Activated T-cell treated with anti-CD3 and anti-CD28 coated beads for 24 hours (primary cell): ENCODE measurements around the gene NUAK1.

Experiments used
- DNase-seq: peaks from one replicate; pipeline ENCODE4 v3.0.0-alpha.2; 2020; ENCODE audit warnings: low read depth

NUAK1 gene

GRCh38 chr12:106138633-106139421 is at the start of gene NUAK1:
Gene NUAK1, minus strand, starts transcription at chr12:106138954. Its CDS starts 301 bp downstream, at chr12:106138653.
- DNase-seq = no peak

- DNase-seq = no peak
Observed at GRCh38 chr12:106188256-106188655, 49.5 kb upstream of the NUAK1 start.

- no peak for DNase-seq
Observed at GRCh38 chr12:106187842-106188241, 49.1 kb upstream of the NUAK1 start.

- DNase-seq = no peak
Observed at GRCh38 chr12:106187155-106187789, 48.5 kb upstream of the NUAK1 start.

- DNase-seq = no peak
Observed at GRCh38 chr12:106183735-106184134, 45.0 kb upstream of the NUAK1 start.

GRCh38 chr12:106181401-106182114 is 42.8 kb upstream of the NUAK1 start:
- no peak for DNase-seq

- no peak for DNase-seq
Observed at GRCh38 chr12:106179086-106179485, 40.3 kb upstream of the NUAK1 start.

- no peak for DNase-seq
Observed at GRCh38 chr12:106178562-106178961, 39.8 kb upstream of the NUAK1 start.

- DNase-seq = no peak
Observed at GRCh38 chr12:106176560-106176959, 37.8 kb upstream of the NUAK1 start.

GRCh38 chr12:106174876-106175275 is 36.1 kb upstream of the NUAK1 start:
- no peak for DNase-seq

- no peak for DNase-seq
Observed at GRCh38 chr12:106173442-106173841, 34.7 kb upstream of the NUAK1 start.

- no peak for DNase-seq
Observed at GRCh38 chr12:106171117-106171750, 32.5 kb upstream of the NUAK1 start.

- DNase-seq = no peak
Observed at GRCh38 chr12:106170285-106170684, 31.5 kb upstream of the NUAK1 start.

GRCh38 chr12:106163712-106164111 is 25.0 kb upstream of the NUAK1 start:
- DNase-seq = no peak

- no peak for DNase-seq
Observed at GRCh38 chr12:106161491-106161890, 22.7 kb upstream of the NUAK1 start.

GRCh38 chr12:106160915-106161314 is 22.2 kb upstream of the NUAK1 start:
- DNase-seq = no peak

- no peak for DNase-seq
Observed at GRCh38 chr12:106157802-106158201, 19.0 kb upstream of the NUAK1 start.

GRCh38 chr12:106154751-106155273 is 16.1 kb upstream of the NUAK1 start:
- no peak for DNase-seq

GRCh38 chr12:106152334-106152733 is 13.6 kb upstream of the NUAK1 start:
- no peak for DNase-seq

GRCh38 chr12:106150555-106150954 is 11.8 kb upstream of the NUAK1 start:
- no peak for DNase-seq

- DNase-seq = no peak
Observed at GRCh38 chr12:106149096-106149784, 10.5 kb upstream of the NUAK1 start.

- DNase-seq = no peak
Observed at GRCh38 chr12:106147956-106148355, 9.2 kb upstream of the NUAK1 start.
